ENCODE data around the gene ASB18.
A peak's percentile ranks its signal among the peaks of the same experiment; 100 is the strongest.

ASB18 gene

GRCh38 chr2:236207472-236207871, 56.7 kb downstream of the ASB18 start:
- no peak for DNase-seq

GRCh38 chr2:236205867-236206645, 58.1 kb downstream of the ASB18 start:
- no peak for DNase-seq

- DNase-seq: no peak
Measured at GRCh38 chr2:236204953-236205352, 59.3 kb downstream of the ASB18 start.

- DNase-seq: no peak
Measured at GRCh38 chr2:236200378-236200777, 63.8 kb downstream of the ASB18 start.

- no peak for DNase-seq
Measured at GRCh38 chr2:236196366-236196765, 67.8 kb downstream of the ASB18 start.

- DNase-seq: no peak
Measured at GRCh38 chr2:236195726-236196125, 68.5 kb downstream of the ASB18 start.

- DNase-seq: no peak
Measured at GRCh38 chr2:236194786-236195185, 69.4 kb downstream of the ASB18 start.

- no peak for DNase-seq
Measured at GRCh38 chr2:236193026-236193425, 71.2 kb downstream of the ASB18 start.

GRCh38 chr2:236190674-236191073, 73.5 kb downstream of the ASB18 start:
- no peak for DNase-seq

- no peak for DNase-seq
Measured at GRCh38 chr2:236184701-236185100, 79.5 kb downstream of the ASB18 start.

GRCh38 chr2:236180831-236181453, 83.3 kb downstream of the ASB18 start:
- DNase-seq: no peak

- no peak for DNase-seq
Measured at GRCh38 chr2:236180076-236180816, 84.0 kb downstream of the ASB18 start.

- DNase-seq: no peak
Measured at GRCh38 chr2:236179236-236180075, 84.8 kb downstream of the ASB18 start.

GRCh38 chr2:236178890-236179235, 85.3 kb downstream of the ASB18 start:
- DNase-seq: no peak

- DNase-seq: peak; percentile 57
Measured at GRCh38 chr2:236177967-236178889, 86.0 kb downstream of the ASB18 start.

- DNase-seq: no peak
Measured at GRCh38 chr2:236177604-236177966, 86.6 kb downstream of the ASB18 start.

- no peak for DNase-seq
Measured at GRCh38 chr2:236176951-236177350, 87.3 kb downstream of the ASB18 start.

- no peak for DNase-seq
Measured at GRCh38 chr2:236176417-236176816, 87.8 kb downstream of the ASB18 start.

GRCh38 chr2:236175548-236176150, 88.6 kb downstream of the ASB18 start:
- DNase-seq: no peak

- no peak for DNase-seq
Measured at GRCh38 chr2:236173729-236174607, 90.2 kb downstream of the ASB18 start.
